Keratinocyte (primary cell): ENCODE results near the gene PLA2G10. TPM values are rescaled to one million over a fixed set of nuclear protein-coding genes. Genes with fewer than 3 reads are reported as not detected.
"Not testable (repeated sequence)": the region's sequence is repeated elsewhere in the genome, so short reads cannot be mapped to it uniquely, and the experiment has no call there.

Experiments
- DNase-seq: peaks from one replicate; pipeline ENCODE4 v3.0.0-alpha.2; 2011; ENCODE audit warnings: low read depth, missing footprints, low spot score
- FAIRE-seq: peaks from 2 replicates; lab custom pipeline; 2011; peaks lifted over from hg19 to GRCh38; lab: Jason Lieb, UNC
- H2AFZ ChIP-seq: 2 replicates; pipeline ENCODE4 v1.6.0; 2012; ENCODE audit warnings: low read length, control low read depth, inconsistent platforms; ENCODE audit not compliant: control insufficient read depth
- H3K27ac ChIP-seq: 2 replicates; pipeline ENCODE4 v1.5.1; 2011; ENCODE audit warnings: low read length; ENCODE audit not compliant: control insufficient read depth, insufficient read depth
- H3K27me3 ChIP-seq: 3 replicates; pipeline ENCODE4 v1.6.0; 2011; ENCODE audit warnings: low read length; ENCODE audit not compliant: control insufficient read depth, insufficient read depth; ENCODE audit errors: extremely low read depth
- H3K36me3 ChIP-seq, 2 experiments: 2 replicates in 1 of 2; 3 replicates in 1 of 2; pipeline ENCODE4 v1.5.1; 2011; ENCODE audit warnings: low read length in 2 of 2, mild to moderate bottlenecking in 1 of 2; ENCODE audit not compliant: control insufficient read depth in 2 of 2, insufficient read depth in 2 of 2; ENCODE audit errors: extremely low read depth in 1 of 2
- H3K4me1 ChIP-seq: 3 replicates; pipeline ENCODE4 v1.5.1; 2011; ENCODE audit warnings: low read length; ENCODE audit not compliant: control insufficient read depth, insufficient read depth; ENCODE audit errors: extremely low read depth
- H3K4me2 ChIP-seq: 3 replicates; pipeline ENCODE4 v1.6.0; 2011; ENCODE audit warnings: low read depth, low read length; ENCODE audit not compliant: control insufficient read depth, insufficient read depth; ENCODE audit errors: extremely low read depth
- H3K4me3 ChIP-seq, 3 experiments: fragments of 200-600 bp in 1 of 3; sonication (generic) in 1 of 3; 2 replicates in 2 of 3; 3 replicates in 1 of 3; pipeline ENCODE4 v1.5.1; 2011 to 2016; ENCODE audit warnings: low read length in 3 of 3, mild to moderate bottlenecking in 3 of 3, control low read depth in 2 of 3, inconsistent platforms in 1 of 3, low read depth in 1 of 3, mixed read lengths in 1 of 3, mixed run types in 1 of 3, moderate library complexity in 1 of 3; ENCODE audit not compliant: control insufficient read depth in 2 of 3, insufficient read depth in 2 of 3; ENCODE audit errors: extremely low read depth in 1 of 3
- H3K79me2 ChIP-seq: 2 replicates; pipeline ENCODE4 v1.6.0; 2012; ENCODE audit warnings: low read length; ENCODE audit not compliant: control insufficient read depth, insufficient read depth
- H3K9ac ChIP-seq: 3 replicates; pipeline ENCODE4 v1.6.0; 2011; ENCODE audit warnings: low read length; ENCODE audit not compliant: control insufficient read depth, insufficient read depth; ENCODE audit errors: extremely low read depth
- H3K9me1 ChIP-seq: 3 replicates; pipeline ENCODE4 v1.6.0; 2011; ENCODE audit warnings: low read length; ENCODE audit not compliant: control insufficient read depth, insufficient read depth; ENCODE audit errors: extremely low read depth
- H3K9me3 ChIP-seq: 2 replicates; pipeline ENCODE4 v1.5.1; 2012; ENCODE audit warnings: low read depth, low read length; ENCODE audit not compliant: control insufficient read depth
- H4K20me1 ChIP-seq: 3 replicates; pipeline ENCODE4 v1.6.0; 2011; ENCODE audit warnings: low read length; ENCODE audit not compliant: control insufficient read depth, insufficient read depth; ENCODE audit errors: extremely low read depth
- EZH2 ChIP-seq: IDR thresholded peaks from one replicate; pipeline ENCODE4 v1.6.1; 2012; ENCODE audit warnings: inconsistent platforms, mild to moderate bottlenecking, low read length, moderate library complexity
- dilution Hi-C: fragments of 300-500 bp; cut with MboI; formaldehyde crosslinking; loops from one replicate; pipeline ENCODE4 v1.7.0; 2020; ENCODE audit warnings: low sequenced_read_pairs; ENCODE audit not compliant: extremely low pct_ligation_motif_present
- polyA plus RNA-seq, 5 experiments: library from polyadenylated mRNA; depleted of rRNA in 3 of 5; stranded (reverse) in 3 of 5; stranded (forward) in 1 of 5; unstranded in 1 of 5; fragments of >200 nt; gene quantifications; 1 replicate in 1 of 5; 2 replicates in 3 of 5; 3 replicates in 1 of 5; pipeline versions ENCODE4 v1.2.1 to v1.2.3, GENCODE V29; 2011 to 2012; ENCODE audit warnings: missing spikeins in 2 of 5, low read depth in 1 of 5, low replicate concordance in 1 of 5
- TF ChIP-seq, protein P1 (sequence below), 3 experiments: IDR thresholded peaks in 1 of 3; conservative IDR thresholded peaks in 1 of 3; optimal IDR thresholded peaks in 1 of 3; 2 replicates in 2 of 3; 3 replicates in 1 of 3; pipeline versions ENCODE3 to v1.5.1; 2011; ENCODE audit warnings: low read length in 3 of 3, mild to moderate bottlenecking in 3 of 3, moderate library complexity in 2 of 3, control low read depth in 1 of 3, inconsistent platforms in 1 of 3; ENCODE audit not compliant: insufficient read depth in 2 of 3; ENCODE audit errors: extremely low read depth in 1 of 3

The PLA2G10 gene
- polyA plus RNA-seq, 1 donor (not counting 4 experiments of a cell fraction or from before 2014, with no cell fraction given), result 1.0 TPM

DNA sequence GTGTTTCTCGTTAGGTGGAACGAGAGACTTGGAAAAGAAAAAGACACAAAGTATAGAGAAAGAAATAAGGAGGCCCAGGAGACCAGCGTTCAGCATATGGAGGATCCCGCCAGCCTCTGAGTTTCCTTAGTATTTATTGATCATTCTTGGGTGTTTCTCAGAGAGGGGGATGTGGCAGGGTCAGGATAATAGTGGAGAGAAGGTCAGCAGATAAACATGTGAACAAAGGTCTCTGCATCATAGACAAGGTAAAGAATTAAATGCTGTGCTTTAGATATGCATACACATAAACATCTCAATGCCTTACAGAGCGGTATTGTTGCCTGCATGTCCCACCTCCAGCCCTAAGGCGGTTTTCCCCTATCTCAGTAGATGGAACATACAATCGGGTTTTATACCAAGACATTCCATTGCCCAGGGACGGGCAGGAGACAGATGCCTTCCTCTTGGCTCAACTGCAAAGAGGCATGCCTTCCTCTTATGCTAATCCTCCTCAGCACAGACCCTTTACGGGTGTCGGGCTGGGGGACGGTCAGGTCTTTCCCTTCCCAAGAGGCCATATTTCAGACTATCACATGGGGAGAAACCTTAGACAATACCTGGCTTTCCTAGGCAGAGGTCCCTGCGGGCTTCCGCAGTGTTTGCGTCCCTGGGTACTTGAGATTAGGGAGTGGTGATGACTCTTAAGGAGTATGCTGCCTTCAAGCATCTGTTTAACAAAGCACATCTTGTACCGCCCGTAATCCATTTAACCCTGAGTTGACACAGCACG, 57.7 kb downstream of the PLA2G10 start:
- peaks cover 76% of the 10 kb centered on the region for H3K79me2 ChIP-seq
- dilution Hi-C loops, DNase-seq, H3K4me3 ChIP-seq, H3K9me3 ChIP-seq, H3K27me3 ChIP-seq, FAIRE-seq, H4K20me1 ChIP-seq, H2AFZ ChIP-seq, H3K9me1 ChIP-seq: not testable (repeated sequence)
- peak overlapping the region; percentile 55 for H3K4me2 ChIP-seq
- H3K9ac ChIP-seq, result peak overlapping the region; percentile 62
- H3K4me1 ChIP-seq, result peaks cover 50% of the 10 kb centered on the region
- peak overlapping the region; percentile 97 for H3K27ac ChIP-seq
- H3K36me3 ChIP-seq, result peaks cover 11 to 15% of the 10 kb centered on the region in 2 experiments

GRCh38 chr16:14635395-14636165, 58.5 kb downstream of the PLA2G10 start:
- Histone ChIP-seq H2AFZ (no peak overlapping the region), H3K4me3 (no peak overlapping the region), H3K36me3 (peaks cover 11 to 15% of the 10 kb centered on the region in 2 experiments), H3K79me2 (peaks cover 69% of the 10 kb centered on the region), H3K27ac (peak overlapping the region; percentile 97), H4K20me1 (no peaks in the 10 kb centered on the region), H3K9me3 (no peaks in the 10 kb centered on the region), H3K4me2 (peak overlapping the region; percentile 55), H3K27me3 (no peaks in the 10 kb centered on the region), H3K4me1 (peaks cover 43% of the 10 kb centered on the region), H3K9ac (peak overlapping the region; percentile 62), H3K9me1 (no peaks in the 10 kb centered on the region)
- TF ChIP-seq, protein P1, sequence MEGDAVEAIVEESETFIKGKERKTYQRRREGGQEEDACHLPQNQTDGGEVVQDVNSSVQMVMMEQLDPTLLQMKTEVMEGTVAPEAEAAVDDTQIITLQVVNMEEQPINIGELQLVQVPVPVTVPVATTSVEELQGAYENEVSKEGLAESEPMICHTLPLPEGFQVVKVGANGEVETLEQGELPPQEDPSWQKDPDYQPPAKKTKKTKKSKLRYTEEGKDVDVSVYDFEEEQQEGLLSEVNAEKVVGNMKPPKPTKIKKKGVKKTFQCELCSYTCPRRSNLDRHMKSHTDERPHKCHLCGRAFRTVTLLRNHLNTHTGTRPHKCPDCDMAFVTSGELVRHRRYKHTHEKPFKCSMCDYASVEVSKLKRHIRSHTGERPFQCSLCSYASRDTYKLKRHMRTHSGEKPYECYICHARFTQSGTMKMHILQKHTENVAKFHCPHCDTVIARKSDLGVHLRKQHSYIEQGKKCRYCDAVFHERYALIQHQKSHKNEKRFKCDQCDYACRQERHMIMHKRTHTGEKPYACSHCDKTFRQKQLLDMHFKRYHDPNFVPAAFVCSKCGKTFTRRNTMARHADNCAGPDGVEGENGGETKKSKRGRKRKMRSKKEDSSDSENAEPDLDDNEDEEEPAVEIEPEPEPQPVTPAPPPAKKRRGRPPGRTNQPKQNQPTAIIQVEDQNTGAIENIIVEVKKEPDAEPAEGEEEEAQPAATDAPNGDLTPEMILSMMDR (optimal IDR thresholded peaks at IDR 0.05 in 1 of 3, IDR thresholded peaks at IDR 0.05 in 1 of 3, conservative IDR thresholded peaks at IDR 0.05 in 1 of 3; ENCODE audit: extremely low read depth in 1 of 3, insufficient read depth in 2 of 3, low read length in 3 of 3), result no peak
- TF ChIP-seq EZH2, result no peak
- DNase-seq, result no peak
- dilution Hi-C loops, result no loop called here
- FAIRE-seq, result no peak
